ENCODE results near the gene NBDY. TPM values are rescaled to one million over a fixed set of nuclear protein-coding genes. Genes with fewer than 3 reads are reported as not detected.

Gene NBDY
- total RNA-seq, 1 donor from 2014 or later, result 21.4 TPM

GRCh38 chrX:56826020-56826419 lies 97.0 kb downstream of the NBDY start:
- ATAC-seq (no peak), DNase-seq (ENCODE audit: missing footprints) (no peak)
- intact Hi-C loops (cut with DNase I), result no loop called here

- ATAC-seq, result no peak
- no peak for DNase-seq (ENCODE audit: missing footprints)
- intact Hi-C loops (cut with DNase I), result no loop called here
Observed at GRCh38 chrX:56833626-56834025, 104.6 kb downstream of the NBDY start.

GRCh38 chrX:56853436-56853835 lies 124.4 kb downstream of the NBDY start:
- DNase-seq (ENCODE audit: missing footprints) (no peak), ATAC-seq (no peak)
- intact Hi-C loops (cut with DNase I), result no loop called here

- DNase-seq (ENCODE audit: missing footprints) (no peak), ATAC-seq (no peak)
- intact Hi-C loops (cut with DNase I), result no loop called here
Observed at GRCh38 chrX:56857042-56857441, 128.0 kb downstream of the NBDY start.

- DNase-seq (ENCODE audit: missing footprints) (no peak), ATAC-seq (no peak)
- intact Hi-C loops (cut with DNase I), result no loop called here
Observed at GRCh38 chrX:56860888-56861287, 131.8 kb downstream of the NBDY start.

Other genes starting within 250 kb of the NBDY start
- gene UBQLN2, start 165.6 kb upstream of the NBDY start, total RNA-seq, result 29.5 TPM